ENCODE measurements around the gene PPM1F.
"Not testable (repeated sequence)": the region's sequence is repeated elsewhere in the genome, so short reads cannot be mapped to it uniquely, and the experiment has no call there.

Gene PPM1F

GRCh38 chr22:21919526-21920307 lies 32.9 kb downstream of the PPM1F start:
- TF ChIP-seq CTCF (IDR thresholded peaks at IDR 0.05; ENCODE audit: control insufficient read depth, insufficient read depth, low read depth, low read length, missing control alignments): no peak
- no peak overlapping the region for H3K4me3 ChIP-seq (ENCODE audit: control insufficient read depth, low read depth, low read length)
- no peak for DNase-seq (ENCODE audit: low read depth)

GRCh38 chr22:21918466-21919185 lies 34.0 kb downstream of the PPM1F start:
- no peak for DNase-seq (ENCODE audit: low read depth)
- H3K4me3 ChIP-seq (ENCODE audit: control insufficient read depth, low read depth, low read length): no peak overlapping the region
- TF ChIP-seq CTCF (IDR thresholded peaks at IDR 0.05; ENCODE audit: control insufficient read depth, insufficient read depth, low read depth, low read length, missing control alignments): no peak

- no peak for TF ChIP-seq CTCF (IDR thresholded peaks at IDR 0.05; ENCODE audit: control insufficient read depth, insufficient read depth, low read depth, low read length, missing control alignments)
- H3K4me3 ChIP-seq (ENCODE audit: control insufficient read depth, low read depth, low read length): no peak overlapping the region
- no peak for DNase-seq (ENCODE audit: low read depth)
These were observed 34.7 kb downstream of the PPM1F start for GRCh38 chr22:21917959-21918261.

GRCh38 chr22:21917181-21917958 lies 35.3 kb downstream of the PPM1F start:
- no peak for DNase-seq (ENCODE audit: low read depth)
- H3K4me3 ChIP-seq (ENCODE audit: control insufficient read depth, low read depth, low read length): no peak overlapping the region
- no peak for TF ChIP-seq CTCF (IDR thresholded peaks at IDR 0.05; ENCODE audit: control insufficient read depth, insufficient read depth, low read depth, low read length, missing control alignments)

- no peak for TF ChIP-seq CTCF (IDR thresholded peaks at IDR 0.05; ENCODE audit: control insufficient read depth, insufficient read depth, low read depth, low read length, missing control alignments)
- DNase-seq (ENCODE audit: low read depth): no peak
- no peak overlapping the region for H3K4me3 ChIP-seq (ENCODE audit: control insufficient read depth, low read depth, low read length)
These were observed 36.2 kb downstream of the PPM1F start for GRCh38 chr22:21916309-21916918.

GRCh38 chr22:21915624-21916308 lies 36.9 kb downstream of the PPM1F start:
- TF ChIP-seq CTCF (IDR thresholded peaks at IDR 0.05; ENCODE audit: control insufficient read depth, insufficient read depth, low read depth, low read length, missing control alignments): no peak
- DNase-seq (ENCODE audit: low read depth): no peak
- H3K4me3 ChIP-seq (ENCODE audit: control insufficient read depth, low read depth, low read length): no peak overlapping the region

- not testable (repeated sequence) for DNase-seq (ENCODE audit: low read depth); H3K4me3 ChIP-seq (ENCODE audit: control insufficient read depth, low read depth, low read length)
These were observed 38.5 kb downstream of the PPM1F start for GRCh38 chr22:21914033-21914642.

- not testable (repeated sequence) for H3K4me3 ChIP-seq (ENCODE audit: control insufficient read depth, low read depth, low read length); DNase-seq (ENCODE audit: low read depth)
These were observed 42.3 kb downstream of the PPM1F start for GRCh38 chr22:21910367-21910766.
